GM23338 (cell line): Measurements from ENCODE around the gene KLHL33. TPM values are rescaled to one million over a fixed set of nuclear protein-coding genes. Genes with fewer than 3 reads are reported as not detected.

Experiments
- ATAC-seq: fragments of 200-7000 bp; cut with Tn5 transposase; 3 replicates; pipeline ENCODE4 v1.9.1; 2020
- DNase-seq: peaks from one replicate; pipeline ENCODE4 v3.0.0-alpha.2; 2015; ENCODE audit warnings: low spot score
- H2AFZ ChIP-seq: fragments of 200-600 bp; sonication (generic); 2 replicates; pipeline ENCODE4 v1.8.0; 2016; ENCODE audit warnings: antibody characterized with exemption, mild to moderate bottlenecking, moderate library complexity
- H3F3A ChIP-seq: fragments of 200-600 bp; sonication (generic); replicated peaks from 2 replicates; pipeline ENCODE4 v1.8.0; 2017; ENCODE audit warnings: antibody characterized with exemption, mixed run types, low read depth
- H3K27ac ChIP-seq: fragments of 200-600 bp; sonication (generic); 2 replicates; pipeline ENCODE4 v1.6.1; 2016; ENCODE audit warnings: low read depth
- H3K27me3 ChIP-seq: fragments of 200-600 bp; sonication (generic); 2 replicates; pipeline ENCODE4 v1.8.0; 2016; ENCODE audit warnings: mild to moderate bottlenecking, mixed run types, moderate library complexity; ENCODE audit not compliant: insufficient read depth
- H3K36me3 ChIP-seq: fragments of 200-600 bp; sonication (generic); 2 replicates; pipeline ENCODE4 v1.8.0; 2016; ENCODE audit warnings: mild to moderate bottlenecking; ENCODE audit not compliant: insufficient read depth
- H3K4me1 ChIP-seq: fragments of 200-600 bp; sonication (generic); 2 replicates; pipeline ENCODE4 v1.8.0; 2016; ENCODE audit warnings: mild to moderate bottlenecking, moderate library complexity; ENCODE audit not compliant: insufficient read depth
- H3K4me2 ChIP-seq: fragments of 200-600 bp; sonication (generic); 2 replicates; pipeline ENCODE4 v1.7.1; 2017; ENCODE audit warnings: mixed run types
- H3K4me3 ChIP-seq: fragments of 200-600 bp; sonication (generic); 2 replicates; pipeline ENCODE4 v1.6.1; 2016; ENCODE audit warnings: mixed run types
- H3K79me2 ChIP-seq: fragments of 200-600 bp; sonication (generic); replicated peaks from 2 replicates; pipeline ENCODE4 v1.8.0; 2017; ENCODE audit warnings: mild to moderate bottlenecking; ENCODE audit not compliant: insufficient read depth
- H3K9me2 ChIP-seq: fragments of 200-600 bp; sonication (generic); 2 replicates; pipeline ENCODE4 v1.8.0; 2017; ENCODE audit not compliant: insufficient read depth
- H4K20me1 ChIP-seq: fragments of 200-600 bp; sonication (generic); replicated peaks from 2 replicates; pipeline ENCODE4 v1.8.0; 2017; ENCODE audit warnings: mild to moderate bottlenecking; ENCODE audit not compliant: insufficient read depth
- H3K27ac Mint-ChIP-seq: 2 replicates; pipeline ENCODE4 v1.8.0; 2020; ENCODE audit warnings: inconsistent platforms, mild to moderate bottlenecking, moderate library complexity, mixed read lengths
- H3K27me3 Mint-ChIP-seq: 3 replicates; pipeline ENCODE4 v1.8.0; 2022; ENCODE audit warnings: low read depth, mild to moderate bottlenecking, moderate library complexity, mixed read lengths, inconsistent platforms; ENCODE audit not compliant: insufficient read depth, poor library complexity
- H3K36me3 Mint-ChIP-seq: 3 replicates; pipeline ENCODE4 v1.8.0; 2021; ENCODE audit warnings: low read depth, mild to moderate bottlenecking, inconsistent platforms, moderate library complexity, mixed read lengths
- H3K4me1 Mint-ChIP-seq: 3 replicates; pipeline ENCODE4 v1.8.0; 2020; ENCODE audit warnings: mild to moderate bottlenecking, inconsistent platforms, mixed read lengths
- H3K4me3 Mint-ChIP-seq: 3 replicates; pipeline ENCODE4 v1.8.0; 2021; ENCODE audit warnings: moderate library complexity, mild to moderate bottlenecking, inconsistent platforms, mixed read lengths
- H3K9me3 Mint-ChIP-seq: 3 replicates; pipeline ENCODE4 v1.8.0; 2020; ENCODE audit warnings: moderate library complexity, mild to moderate bottlenecking, inconsistent platforms, mixed read lengths
- CREB1 ChIP-seq: fragments of 250-450 bp; sonication (Bioruptor Pico); IDR thresholded peaks from 2 replicates; pipeline ENCODE4 v1.5.0; 2020; ENCODE audit warnings: low read depth, mild to moderate bottlenecking, moderate library complexity
- CTCF ChIP-seq, 2 experiments: fragments of 200-600 bp in 1 of 2; sonication (generic) in 1 of 2; conservative IDR thresholded peaks; 2 replicates each; pipeline versions ENCODE4 v1.5.1 to v1.6.1; 2016 to 2017; ENCODE audit warnings: antibody characterized with exemption in 2 of 2, low read depth in 2 of 2, mild to moderate bottlenecking in 2 of 2, moderate library complexity in 1 of 2
- EZH2 ChIP-seq: fragments of 200-600 bp; sonication (generic); IDR thresholded peaks from one replicate; pipeline ENCODE4 v1.8.0; 2017; ENCODE audit warnings: antibody characterized with exemption, mild to moderate bottlenecking, low read depth; ENCODE audit not compliant: unreplicated experiment
- EZH2phosphoT487 ChIP-seq: fragments of 200-600 bp; sonication (generic); IDR thresholded peaks from one replicate; pipeline ENCODE4 v1.8.1; 2018; ENCODE audit warnings: antibody characterized with exemption; ENCODE audit not compliant: unreplicated experiment
- POLR2AphosphoS5 ChIP-seq: IDR thresholded peaks from 2 replicates; pipeline ENCODE4 v1.6.1; 2016; ENCODE audit warnings: antibody characterized with exemption, low read depth
- ZNF114 ChIP-seq: fragments of 250-450 bp; sonication (Bioruptor Pico); IDR thresholded peaks from 2 replicates; pipeline ENCODE4 v1.5.0; 2020; ENCODE audit warnings: mild to moderate bottlenecking, moderate library complexity
- polyA plus RNA-seq: library from polyadenylated mRNA; unstranded; fragments of >200 nt; fragmentation: Nextera tagmentation; extraction: Ambion mirVana; gene quantifications from 2 replicates; pipeline ENCODE4 v1.2.1, GENCODE V29; 2016
- total RNA-seq: library from RNA; depleted of rRNA; stranded (reverse); fragments of >200 nt; shearing (Covaris generic); gene quantifications from 2 replicates; pipeline ENCODE4 v1.2.3, GENCODE V29; 2014

Gene KLHL33
- total and polyA plus RNA-seq, 2 experiments from 2014 or later, result 0.15 to 0.35 TPM

- ATAC-seq (peak; percentile 79), DNase-seq (peak; percentile 71)
- no peaks in the 10 kb centered on the region for H3K79me2 ChIP-seq
- no peak for TF ChIP-seq ZNF114 (CRISPR knock-in tag)
- TF ChIP-seq CTCF (conservative IDR thresholded peaks at IDR 0.05; ENCODE audit: low read depth in 2 of 2), result no peak
- TF ChIP-seq EZH2, result peak; percentile 59
- no peak for TF ChIP-seq CREB1
- no peak for TF ChIP-seq POLR2AphosphoS5
- no peak for TF ChIP-seq EZH2phosphoT487
- no peaks in the 10 kb centered on the region for H3K36me3 ChIP-seq
- 0 out of 2 replicates have a peak, but pooled peaks cover 3% of the 10 kb centered on the region for H3F3A ChIP-seq
- Mint-ChIP-seq H3K27me3 (peaks cover 24% of the 10 kb centered on the region), H3K4me1 (peaks cover 17% of the 10 kb centered on the region), H3K36me3 (no peaks in the 10 kb centered on the region; the same call in 2 of the 3 replicates), H3K27ac (no peak overlapping the region), H3K4me3 (peak overlapping the region; percentile 81), H3K9me3 (no peaks in the 10 kb centered on the region; the same call in 2 of the 3 replicates)
- peaks cover 2% of the 10 kb centered on the region; the same call in 1 of the 2 replicates for H3K4me1 ChIP-seq
- no peaks in the 10 kb centered on the region for H4K20me1 ChIP-seq
- peak overlapping the region; percentile 100 for H2AFZ ChIP-seq
- H3K4me2 ChIP-seq, result peak overlapping the region; percentile 95
- peaks cover 32% of the 10 kb centered on the region for H3K27me3 ChIP-seq
- H3K27ac ChIP-seq, result no peak overlapping the region
- no peaks in the 10 kb centered on the region for H3K9me2 ChIP-seq
- peak overlapping the region; percentile 70 for H3K4me3 ChIP-seq
Measured at GRCh38 chr14:20434701-20435581, 1.0 kb downstream of the KLHL33 start.

GRCh38 chr14:20429801-20430669 is 5.9 kb downstream of the KLHL33 start:
- no peak overlapping the region; the same call in 1 of the 2 replicates for H2AFZ ChIP-seq
- no peak overlapping the region for H3K4me2 ChIP-seq
- H3K4me1 Mint-ChIP-seq, result peaks cover 15% of the 10 kb centered on the region; the same call in 2 of the 3 replicates
- H3K27me3 Mint-ChIP-seq, result peaks cover 14% of the 10 kb centered on the region
- H3K4me3 Mint-ChIP-seq, result no peak overlapping the region
- TF ChIP-seq POLR2AphosphoS5, result no peak
- no peaks in the 10 kb centered on the region for H3K36me3 ChIP-seq
- H4K20me1 ChIP-seq, result no peaks in the 10 kb centered on the region
- peaks cover 15% of the 10 kb centered on the region for H3K27me3 ChIP-seq
- peaks cover 5% of the 10 kb centered on the region; the same call in 1 of the 2 replicates for H3K9me2 ChIP-seq
- DNase-seq (no peak), ATAC-seq (no peak)
- H3F3A ChIP-seq, result 0 out of 2 replicates have a peak, but pooled peaks cover 2% of the 10 kb centered on the region
- no peaks in the 10 kb centered on the region for H3K9me3 Mint-ChIP-seq
- no peaks in the 10 kb centered on the region for H3K36me3 Mint-ChIP-seq
- H3K27ac ChIP-seq, result no peak overlapping the region
- H3K4me1 ChIP-seq, result peaks cover 6% of the 10 kb centered on the region
- H3K79me2 ChIP-seq, result no peaks in the 10 kb centered on the region
- no peak overlapping the region; the same call in 1 of the 2 replicates for H3K27ac Mint-ChIP-seq
- no peak overlapping the region for H3K4me3 ChIP-seq
